ENCODE results near the gene TUB. TPM values are rescaled to one million over a fixed set of nuclear protein-coding genes. Genes with fewer than 3 reads are reported as not detected.

The TUB gene
- total and polyA plus RNA-seq, 2 of the 13 experiments (the other 11 are each of a cell fraction or from before 2014, with no cell fraction given) = 4.3 to 5.6 TPM

GRCh38 chr11:8036986-8037385 lies 44.0 kb upstream of the TUB start:
- DNase-seq (ENCODE audit: low spot score) (no peak), ATAC-seq (no peak), FAIRE-seq (no peak)
- no peaks in the 10 kb centered on the region for H4K20me1 ChIP-seq (ENCODE audit: insufficient read depth, low read length)
- H3K79me2 ChIP-seq (ENCODE audit: insufficient read depth, low read length) = no peaks in the 10 kb centered on the region
- TF ChIP-seq ESRRA (CRISPR knock-in tag; IDR thresholded peaks at IDR 0.05; ENCODE audit: low read depth) = no peak
- TF ChIP-seq GMEB1 (CRISPR knock-in tag; IDR thresholded peaks at IDR 0.05; ENCODE audit: borderline replicate concordance) = no peak
- no peak for TF ChIP-seq RBM39 (IDR thresholded peaks at IDR 0.05; ENCODE audit: low read depth, low read length, poor library complexity, severe bottlenecking)
- no peak for TF ChIP-seq ZNF672 (CRISPR knock-in tag; IDR thresholded peaks at IDR 0.05)
- TF ChIP-seq ETV5 (CRISPR knock-in tag; IDR thresholded peaks at IDR 0.05; ENCODE audit: borderline replicate concordance) = no peak
- no peak for TF ChIP-seq ZBTB38 (CRISPR knock-in tag; IDR thresholded peaks at IDR 0.05)
- no peak for TF ChIP-seq NR2F1 (CRISPR knock-in tag; IDR thresholded peaks at IDR 0.05)
- in situ Hi-C loops (cut with HindIII; ENCODE audit: extremely low pct_ligation_motif_present, low pct_unique_long_range_greater_than_20kb) (no loop called here), intact Hi-C loops (cut with micrococcal nuclease; ENCODE audit: unreplicated experiment) (no loop called here)
- peaks cover 0 to 21% of the 10 kb centered on the region in 2 experiments; a peak in 4 of 5 replicates for H3K27me3 ChIP-seq (ENCODE audit: control insufficient read depth in 1 of 2, insufficient read depth in 2 of 2, low read length in 2 of 2)
- no peaks in the 10 kb centered on the region for H3K36me3 ChIP-seq (replicated peaks in 1 of 2; ENCODE audit: control insufficient read depth in 1 of 2, insufficient read depth in 2 of 2, low read length in 2 of 2)
- H3K9ac ChIP-seq (ENCODE audit: insufficient read depth, low read depth, low read length) = no peak overlapping the region
- BruUV-seq (replicated peaks) = no TSS peak
- POLR2A ChIA-PET = no interaction called here
- WGBS (ENCODE audit: low lambda C conversion rate) = 22% methylated on average over 5 of the region's 5 CpGs
- H3K4me1 ChIP-seq (ENCODE audit: insufficient read depth, low read length) = no peaks in the 10 kb centered on the region
- no peak overlapping the region for H3K4me2 ChIP-seq (ENCODE audit: low read depth, low read length)
- H3K9me3 ChIP-seq (ENCODE audit: low read length) = no peaks in the 10 kb centered on the region
- no peak overlapping the region for H3K4me3 ChIP-seq (replicated peaks in 1 of 3; ENCODE audit: insufficient read depth in 1 of 3, low read depth in 2 of 3, low read length in 3 of 3)
- H3K27ac ChIP-seq (ENCODE audit: extremely low read length, insufficient read depth, low read length) = no peak overlapping the region
- CTCF ChIA-PET (ENCODE audit: low intra/inter-chr PET ratio, low total read pairs) = no interaction called here
- no peak overlapping the region for H2AFZ ChIP-seq (ENCODE audit: low read length)

- WGBS (ENCODE audit: low lambda C conversion rate) = 3% methylated on average over 6 of the region's 8 CpGs
- BruUV-seq (replicated peaks) = no TSS peak
- ChIA-PET CTCF (ENCODE audit: low intra/inter-chr PET ratio, low total read pairs) (no interaction called here), POLR2A (no interaction called here)
- in situ Hi-C loops (cut with HindIII; ENCODE audit: extremely low pct_ligation_motif_present, low pct_unique_long_range_greater_than_20kb) (no loop called here), intact Hi-C loops (cut with micrococcal nuclease; ENCODE audit: unreplicated experiment) (no loop called here)
- Histone ChIP-seq H4K20me1 (ENCODE audit: insufficient read depth, low read length) (no peaks in the 10 kb centered on the region), H3K4me3 (replicated peaks in 1 of 3; ENCODE audit: insufficient read depth in 1 of 3, low read depth in 2 of 3, low read length in 3 of 3) (no peak overlapping the region), H3K27me3 (ENCODE audit: control insufficient read depth in 1 of 2, insufficient read depth in 2 of 2, low read length in 2 of 2) (peaks cover 0 to 9% of the 10 kb centered on the region in 2 experiments; a peak in 2 of 5 replicates), H3K4me1 (ENCODE audit: insufficient read depth, low read length) (no peaks in the 10 kb centered on the region), H3K79me2 (ENCODE audit: insufficient read depth, low read length) (no peaks in the 10 kb centered on the region), H2AFZ (ENCODE audit: low read length) (no peak overlapping the region), H3K4me2 (ENCODE audit: low read depth, low read length) (no peak overlapping the region), H3K36me3 (replicated peaks in 1 of 2; ENCODE audit: control insufficient read depth in 1 of 2, insufficient read depth in 2 of 2, low read length in 2 of 2) (no peaks in the 10 kb centered on the region), H3K9me3 (ENCODE audit: low read length) (no peaks in the 10 kb centered on the region), H3K27ac (ENCODE audit: extremely low read length, insufficient read depth, low read length) (no peak overlapping the region), H3K9ac (ENCODE audit: insufficient read depth, low read depth, low read length) (no peak overlapping the region)
- TF ChIP-seq RFX1 (IDR thresholded peaks at IDR 0.05) (peak; percentile 50), ZNF75D (CRISPR knock-in tag; IDR thresholded peaks at IDR 0.05; ENCODE audit: borderline replicate concordance) (no peak), ZNF263 (CRISPR knock-in tag; IDR thresholded peaks at IDR 0.05) (no peak), ZNF180 (CRISPR knock-in tag; IDR thresholded peaks at IDR 0.05; ENCODE audit: borderline replicate concordance, low read depth) (no peak), REXO4 (CRISPR knock-in tag; IDR thresholded peaks at IDR 0.05; ENCODE audit: borderline replicate concordance) (no peak), ARNT2 (CRISPR knock-in tag; IDR thresholded peaks at IDR 0.05; ENCODE audit: low read depth) (no peak), NKX3-1 (CRISPR knock-in tag; IDR thresholded peaks at IDR 0.05) (no peak), SOX6 (IDR thresholded peaks at IDR 0.05) (no peak), SOX6 (CRISPR knock-in tag; IDR thresholded peaks at IDR 0.05) (no peak)
- ATAC-seq (no peak), DNase-seq (ENCODE audit: low spot score) (no peak), FAIRE-seq (no peak)
Observed at GRCh38 chr11:8038393-8038792, 42.6 kb upstream of the TUB start.

Data from HepG2 (cell line).